ENCODE data around the gene L3MBTL4.

Gene L3MBTL4

DNA sequence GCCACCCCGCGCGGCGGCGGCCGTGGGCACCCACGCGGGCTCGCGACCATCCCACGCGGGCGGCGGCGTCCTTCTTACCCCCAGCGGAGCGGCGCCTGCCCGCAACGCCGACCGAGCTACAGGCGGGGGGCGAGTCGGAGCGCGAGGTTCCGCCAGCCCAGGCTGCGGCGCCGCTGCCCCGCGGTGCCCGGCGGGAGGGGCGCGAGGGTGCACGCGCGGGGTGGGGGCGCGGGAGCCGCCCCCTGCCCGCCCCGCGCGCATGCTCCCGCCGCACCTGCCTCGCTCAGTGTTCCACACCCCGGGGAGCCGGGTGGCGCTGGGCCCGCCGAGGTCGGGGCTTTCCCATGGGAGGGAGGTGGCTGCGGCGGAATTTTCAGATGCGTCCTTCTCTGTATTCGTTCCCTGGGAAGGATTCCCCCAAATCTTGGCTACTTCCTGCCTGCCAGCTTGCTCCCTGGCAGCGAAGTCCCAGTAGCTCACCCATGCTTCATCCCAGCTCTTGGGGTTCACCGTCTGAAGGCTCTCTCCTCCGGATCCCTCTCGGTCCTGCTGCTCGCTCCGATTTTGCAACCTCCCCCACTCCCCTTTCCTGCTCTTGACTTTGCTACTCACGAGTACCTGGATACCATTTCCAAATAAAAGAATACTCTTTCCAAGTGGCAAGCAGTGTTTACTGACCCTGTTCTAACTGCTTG, at the start of gene L3MBTL4:
Gene L3MBTL4, minus strand, starts transcription at position 189 of the 695 bp plus-strand sequence. CDS start 103,286 bp downstream, outside the sequence.
- Mint-ChIP-seq H3K4me3 (peak within 1 kb of the TSS; percentile 82), H3K27ac (peak within 1 kb of the TSS; percentile 78), H3K9me3 (no peaks in the 10 kb centered on the region), H3K4me1 (peaks cover 23% of the 10 kb centered on the region), H3K27me3 (peaks cover 28% of the 10 kb centered on the region), H3K36me3 (no peaks in the 10 kb centered on the region)
- ATAC-seq, result peak; percentile 67

DNA sequence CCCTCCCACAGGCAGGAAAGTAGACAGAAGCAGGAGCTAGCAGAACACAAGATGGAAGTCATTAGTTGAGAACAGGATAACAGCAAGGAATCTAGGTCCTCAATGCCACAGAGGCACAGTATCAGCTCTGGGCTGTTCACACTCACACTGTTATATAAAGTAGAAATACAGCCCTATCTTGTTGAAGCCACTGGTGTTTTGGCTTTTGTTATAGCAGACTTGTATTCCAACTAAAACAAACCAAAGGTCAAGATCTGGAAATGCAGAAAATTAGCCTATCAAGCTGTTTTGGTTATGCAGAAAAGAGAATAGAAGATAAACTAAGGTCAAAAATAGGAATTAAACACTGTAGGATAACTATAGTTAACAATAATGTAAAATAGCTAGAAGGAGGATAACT, 37.5 kb upstream of the L3MBTL4 start:
- Mint-ChIP-seq H3K36me3 (no peaks in the 10 kb centered on the region), H3K27ac (no peak overlapping the region), H3K4me3 (no peak overlapping the region), H3K27me3 (no peaks in the 10 kb centered on the region), H3K4me1 (no peaks in the 10 kb centered on the region), H3K9me3 (no peaks in the 10 kb centered on the region)
- ATAC-seq, result no peak

DNA sequence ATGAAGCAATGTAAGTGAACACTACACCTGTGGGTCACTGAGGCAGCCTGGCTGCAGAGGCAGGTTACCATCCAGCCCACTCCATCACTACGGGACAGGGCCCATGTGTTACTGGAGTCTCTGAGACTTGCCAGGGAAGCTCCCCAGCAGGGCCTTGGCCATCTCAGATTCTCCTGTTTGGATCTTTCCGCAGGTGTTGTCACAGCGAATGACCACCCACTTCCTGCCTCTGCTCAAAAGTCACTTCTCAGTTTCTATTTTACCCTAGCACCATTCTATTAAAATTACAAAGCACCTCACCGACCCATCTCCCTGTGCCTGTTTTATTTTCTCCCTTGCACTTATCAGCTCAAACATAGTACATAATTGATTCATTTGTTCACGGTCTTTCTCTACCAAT, 34.5 kb upstream of the L3MBTL4 start:
- no peak for ATAC-seq
- Mint-ChIP-seq H3K27ac (no peak overlapping the region), H3K4me3 (no peak overlapping the region), H3K9me3 (no peaks in the 10 kb centered on the region), H3K36me3 (no peaks in the 10 kb centered on the region), H3K27me3 (no peaks in the 10 kb centered on the region), H3K4me1 (no peaks in the 10 kb centered on the region)

DNA sequence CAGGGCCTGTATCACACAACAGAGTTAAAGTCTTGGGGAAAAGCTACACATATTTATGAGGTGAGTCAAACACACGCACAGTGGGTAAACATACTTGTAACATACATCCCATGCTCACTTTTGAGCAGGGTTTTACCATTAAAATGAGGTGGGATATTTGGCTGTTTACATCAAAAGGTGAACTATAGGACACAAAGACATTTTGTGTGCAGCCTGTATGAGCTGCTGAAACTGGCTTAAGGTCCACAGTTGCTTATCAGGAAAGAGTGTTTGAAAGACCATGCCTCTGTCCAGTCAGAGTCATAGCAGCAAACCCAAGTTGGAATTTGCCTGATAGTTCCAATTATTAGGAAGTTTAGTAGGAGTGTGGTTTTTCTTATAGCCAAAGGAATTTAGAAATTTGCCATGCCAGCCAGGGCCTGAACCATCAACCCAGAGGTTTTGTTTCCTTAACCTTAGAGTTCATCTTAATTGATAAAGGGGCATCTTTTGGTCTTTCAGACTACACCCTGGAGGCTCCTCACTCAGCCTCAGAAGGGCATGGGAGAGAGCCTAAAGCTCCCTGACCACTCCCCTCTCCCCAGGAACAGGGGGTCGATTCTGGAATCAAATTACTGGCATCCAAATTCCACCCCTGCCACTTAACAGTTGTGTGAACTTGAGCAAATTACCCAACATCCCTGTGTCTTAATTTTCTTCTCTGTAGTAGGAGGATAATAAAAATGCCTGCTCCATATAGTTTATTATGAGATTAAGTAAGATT, 29.9 kb upstream of the L3MBTL4 start:
- Mint-ChIP-seq H3K4me3 (no peak overlapping the region), H3K9me3 (no peaks in the 10 kb centered on the region), H3K27me3 (no peaks in the 10 kb centered on the region), H3K4me1 (no peaks in the 10 kb centered on the region), H3K27ac (no peak overlapping the region), H3K36me3 (no peaks in the 10 kb centered on the region)
- ATAC-seq, result no peak

DNA sequence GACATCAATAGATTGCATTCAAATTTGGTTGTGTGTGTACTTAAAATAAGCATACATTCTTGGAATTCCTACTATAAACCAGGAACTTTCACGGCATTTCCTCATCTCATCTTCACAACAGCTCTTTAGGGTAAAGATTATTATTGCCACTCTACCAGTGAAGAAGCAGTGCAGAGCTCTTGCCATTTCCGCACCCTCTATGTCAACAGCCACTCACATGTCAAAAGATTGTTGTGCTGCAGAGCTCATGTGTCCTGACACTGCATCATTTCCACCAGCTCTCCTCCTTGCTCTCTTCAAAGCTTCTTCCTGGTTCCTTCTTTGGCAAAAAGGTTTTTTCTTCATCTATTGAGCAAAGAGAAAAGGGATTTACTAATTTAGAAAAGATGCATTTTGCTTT, 26.5 kb upstream of the L3MBTL4 start:
- H3K4me3 Mint-ChIP-seq, result no peak overlapping the region
- H3K27ac Mint-ChIP-seq, result no peak overlapping the region
- H3K9me3 Mint-ChIP-seq, result no peaks in the 10 kb centered on the region
- no peaks in the 10 kb centered on the region for H3K36me3 Mint-ChIP-seq
- H3K4me1 Mint-ChIP-seq, result no peaks in the 10 kb centered on the region
- H3K27me3 Mint-ChIP-seq, result no peaks in the 10 kb centered on the region
- no peak for ATAC-seq

DNA sequence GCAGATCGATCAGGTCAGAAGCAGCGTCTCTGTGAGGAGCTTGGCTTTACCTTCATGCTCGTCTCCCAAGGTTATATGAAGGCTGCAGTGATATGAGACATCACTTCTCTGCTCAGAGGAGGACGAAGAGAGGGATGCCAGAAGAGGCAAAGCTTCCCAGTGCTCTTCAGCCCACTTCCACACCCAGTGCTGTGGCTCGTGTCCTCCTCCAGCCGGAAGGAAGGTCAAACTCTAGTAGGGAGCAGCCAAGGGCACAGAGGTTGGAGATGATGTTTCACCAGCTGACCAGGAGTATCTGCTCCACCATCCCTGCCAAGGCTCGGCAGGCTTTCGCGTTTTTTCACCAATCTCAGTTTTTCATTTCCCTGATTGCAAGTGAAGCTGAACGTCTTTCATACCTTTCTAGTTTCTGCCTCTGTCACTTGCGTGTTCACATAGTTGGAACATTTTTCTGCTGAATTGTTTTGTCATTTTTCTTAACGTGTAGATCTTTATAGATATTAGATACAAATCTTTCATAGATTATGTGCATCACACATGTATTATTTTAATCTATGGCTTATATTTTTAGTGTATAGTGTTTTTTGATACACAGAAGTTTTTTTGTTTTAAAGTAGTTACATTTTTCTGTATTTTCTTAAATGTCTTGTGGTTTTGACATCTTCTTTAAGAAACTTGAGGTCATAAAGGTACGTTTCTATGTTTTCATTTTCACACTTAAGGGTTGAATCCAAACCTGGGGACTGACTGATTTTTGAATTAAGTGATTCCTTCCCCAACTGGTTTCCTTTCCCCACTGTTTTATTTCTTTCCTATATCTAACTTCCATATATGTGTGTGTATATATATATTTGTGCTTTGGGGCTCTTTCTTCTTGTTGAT, 23.5 kb upstream of the L3MBTL4 start:
- no peak for ATAC-seq
- Mint-ChIP-seq H3K9me3 (no peaks in the 10 kb centered on the region), H3K4me1 (no peaks in the 10 kb centered on the region), H3K36me3 (no peaks in the 10 kb centered on the region), H3K27ac (no peak overlapping the region), H3K4me3 (no peak overlapping the region), H3K27me3 (no peaks in the 10 kb centered on the region)

DNA sequence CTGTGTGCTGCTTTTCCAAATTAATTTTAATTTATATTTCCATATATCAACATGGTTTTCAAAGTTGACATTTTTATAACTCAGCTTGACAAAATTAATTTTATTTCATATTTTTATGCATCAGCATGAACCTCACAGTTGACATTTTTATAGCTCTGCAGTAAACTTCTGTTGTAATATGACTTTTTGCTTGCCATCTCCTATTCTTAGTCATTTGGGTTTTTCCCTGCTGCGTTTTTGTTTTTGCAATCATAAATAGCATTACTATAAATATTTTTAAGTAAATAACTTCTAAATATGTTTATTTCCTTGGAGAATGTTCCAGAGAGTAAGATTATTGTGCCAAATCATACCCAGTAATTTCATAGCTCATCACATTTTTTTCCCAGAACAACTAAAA, 21.0 kb upstream of the L3MBTL4 start:
- Mint-ChIP-seq H3K27ac (no peak overlapping the region), H3K36me3 (no peaks in the 10 kb centered on the region), H3K4me3 (no peak overlapping the region), H3K27me3 (no peaks in the 10 kb centered on the region), H3K4me1 (no peaks in the 10 kb centered on the region), H3K9me3 (no peaks in the 10 kb centered on the region)
- ATAC-seq, result no peak

DNA sequence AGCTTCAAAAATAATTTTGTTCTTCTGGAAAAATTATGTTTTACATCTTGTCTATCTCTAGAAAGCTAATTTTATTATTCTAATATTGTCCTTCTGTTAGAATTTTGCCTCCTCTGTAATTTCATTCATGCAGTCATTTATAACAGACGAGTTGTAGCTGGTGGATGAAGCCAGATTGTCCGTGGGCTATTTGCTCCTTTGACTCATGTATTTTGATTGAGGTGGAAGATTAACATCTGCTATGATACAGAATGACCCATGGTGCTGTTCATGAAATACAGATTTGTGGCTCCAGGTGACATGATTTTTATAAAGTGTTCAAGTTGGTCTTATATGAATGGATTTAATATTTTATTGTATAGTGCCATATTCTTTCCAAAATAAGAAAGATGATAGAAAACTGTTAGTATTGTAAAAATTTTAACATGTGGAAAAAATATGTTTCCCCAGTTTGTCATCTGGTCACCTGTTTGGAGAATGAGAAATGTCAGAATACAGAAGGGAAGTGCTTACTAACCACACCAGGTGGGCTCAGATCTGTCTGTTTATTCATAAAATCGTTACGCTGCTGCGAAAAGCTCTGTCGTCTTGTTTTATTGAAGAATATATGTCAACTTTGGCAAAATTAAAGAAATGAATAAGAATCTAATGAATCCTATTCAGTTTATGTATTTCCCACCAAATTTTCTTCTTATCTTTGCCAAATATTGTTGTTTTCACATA, 20.4 kb upstream of the L3MBTL4 start:
- H3K36me3 Mint-ChIP-seq, result no peaks in the 10 kb centered on the region
- no peak for ATAC-seq
- H3K9me3 Mint-ChIP-seq, result no peaks in the 10 kb centered on the region
- no peak overlapping the region for H3K27ac Mint-ChIP-seq
- H3K4me1 Mint-ChIP-seq, result no peaks in the 10 kb centered on the region
- no peaks in the 10 kb centered on the region for H3K27me3 Mint-ChIP-seq
- H3K4me3 Mint-ChIP-seq, result no peak overlapping the region

DNA sequence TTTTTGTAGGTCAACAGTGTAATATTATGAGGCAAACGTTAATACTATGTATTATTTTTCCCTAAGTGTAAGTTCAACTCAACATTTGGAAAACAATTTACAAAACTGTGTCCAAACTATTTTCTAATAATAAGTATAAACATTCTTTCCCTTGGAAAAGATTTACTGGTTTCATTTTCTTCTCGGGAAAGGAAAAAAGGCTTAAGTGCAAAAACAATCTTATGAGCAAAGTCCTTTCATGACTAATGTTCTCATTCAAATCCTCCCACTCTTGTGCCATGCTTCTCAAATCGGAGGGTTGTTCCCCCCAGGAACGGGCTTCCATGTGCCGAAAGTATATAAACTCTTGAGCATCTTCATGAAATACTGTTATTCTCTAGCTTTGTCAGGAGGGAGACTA, 19.8 kb upstream of the L3MBTL4 start:
- H3K27ac Mint-ChIP-seq, result no peak overlapping the region
- H3K27me3 Mint-ChIP-seq, result no peaks in the 10 kb centered on the region
- no peaks in the 10 kb centered on the region for H3K9me3 Mint-ChIP-seq
- no peaks in the 10 kb centered on the region for H3K36me3 Mint-ChIP-seq
- no peak for ATAC-seq
- H3K4me1 Mint-ChIP-seq, result no peaks in the 10 kb centered on the region
- H3K4me3 Mint-ChIP-seq, result no peak overlapping the region

DNA sequence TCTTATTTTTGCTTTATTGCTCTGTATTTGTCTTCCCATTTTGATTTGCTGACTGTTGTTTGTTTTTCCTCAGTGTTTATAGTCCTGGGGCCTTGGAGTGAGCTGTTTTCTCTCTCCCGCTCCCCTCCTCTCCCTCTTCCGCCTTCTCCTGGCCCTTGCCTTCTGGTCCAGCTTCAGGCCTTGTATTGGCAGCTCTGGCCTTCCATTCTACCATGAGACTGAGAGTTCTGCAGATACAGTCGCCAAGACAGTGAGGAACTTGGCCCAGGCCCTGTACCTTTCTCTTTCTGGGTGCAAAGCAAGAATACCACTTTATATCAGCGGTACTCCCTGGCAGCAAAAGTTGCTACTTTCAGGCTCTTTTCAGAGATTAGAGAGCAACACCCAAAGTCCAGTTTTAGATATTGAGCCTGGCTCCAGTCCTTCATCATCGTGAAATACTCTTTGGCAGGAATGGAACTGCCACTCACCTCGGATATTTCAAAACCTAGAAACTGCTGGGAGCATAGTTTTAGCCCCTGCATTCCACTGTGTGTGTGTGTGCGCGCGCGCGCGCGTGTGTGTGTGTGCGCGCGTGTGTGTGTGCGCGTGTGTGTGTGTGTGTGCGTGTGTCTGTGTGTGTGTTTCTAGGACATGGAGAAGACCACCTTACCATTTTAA, 17.1 kb upstream of the L3MBTL4 start:
- H3K27me3 Mint-ChIP-seq, result no peaks in the 10 kb centered on the region
- H3K27ac Mint-ChIP-seq, result no peak overlapping the region

DNA sequence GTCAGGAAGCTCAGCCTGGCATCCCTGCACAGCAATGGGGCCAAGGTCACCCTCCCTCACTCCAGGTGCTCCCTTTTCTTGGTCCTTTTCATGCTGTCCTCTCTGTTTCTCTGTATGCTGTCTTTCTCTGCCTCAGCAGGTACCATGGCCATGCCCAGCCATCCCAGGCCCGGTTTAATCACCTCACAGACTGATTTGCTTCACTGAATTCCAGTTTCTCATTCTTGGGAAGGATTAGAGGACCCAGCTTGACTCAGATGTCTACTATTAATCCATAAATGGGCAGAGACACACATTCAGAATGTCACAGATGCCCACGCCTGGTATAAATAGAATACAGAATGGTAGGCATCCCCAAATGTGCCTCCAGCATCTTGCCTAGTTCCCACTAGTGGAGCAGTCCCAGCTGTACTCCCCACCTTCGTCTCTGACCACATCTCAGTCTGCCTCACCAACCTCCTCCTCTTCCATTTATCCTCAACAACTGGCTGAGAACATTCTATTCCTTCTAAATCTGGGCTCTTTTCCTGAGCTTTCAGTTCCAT, 14.2 kb upstream of the L3MBTL4 start:
- Mint-ChIP-seq H3K4me3 (no peak overlapping the region), H3K36me3 (no peaks in the 10 kb centered on the region), H3K27ac (no peak overlapping the region), H3K9me3 (no peaks in the 10 kb centered on the region), H3K27me3 (no peaks in the 10 kb centered on the region), H3K4me1 (no peaks in the 10 kb centered on the region)
- ATAC-seq, result no peak

More for the DNA sequence above, 17.1 kb upstream of the L3MBTL4 start:
- Mint-ChIP-seq H3K9me3 (no peaks in the 10 kb centered on the region), H3K4me1 (no peaks in the 10 kb centered on the region), H3K36me3 (no peaks in the 10 kb centered on the region), H3K4me3 (no peak overlapping the region)
- ATAC-seq, result no peak

DNA sequence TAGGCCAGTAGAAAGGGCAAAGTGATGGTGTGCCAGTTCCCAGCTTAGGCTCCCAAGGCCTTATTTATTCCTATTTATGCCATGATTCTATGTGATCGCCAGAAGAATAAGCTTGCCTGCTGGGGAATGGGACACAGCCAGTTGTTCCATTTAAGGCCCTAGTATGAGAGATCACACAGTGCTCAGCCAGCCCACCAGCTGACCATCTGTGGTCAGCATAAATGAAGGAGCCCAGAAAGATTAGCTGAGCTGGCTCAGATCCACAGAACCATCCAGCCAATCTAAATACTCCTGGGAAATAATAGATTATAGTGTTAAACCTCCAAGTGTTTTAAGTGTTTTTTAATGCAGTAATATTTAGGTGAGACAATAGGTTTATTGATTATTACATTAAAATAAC, 12.6 kb upstream of the L3MBTL4 start:
- Mint-ChIP-seq H3K9me3 (no peaks in the 10 kb centered on the region), H3K4me3 (no peak overlapping the region), H3K27ac (no peak overlapping the region), H3K27me3 (no peaks in the 10 kb centered on the region), H3K36me3 (no peaks in the 10 kb centered on the region), H3K4me1 (no peaks in the 10 kb centered on the region)
- ATAC-seq, result no peak

DNA sequence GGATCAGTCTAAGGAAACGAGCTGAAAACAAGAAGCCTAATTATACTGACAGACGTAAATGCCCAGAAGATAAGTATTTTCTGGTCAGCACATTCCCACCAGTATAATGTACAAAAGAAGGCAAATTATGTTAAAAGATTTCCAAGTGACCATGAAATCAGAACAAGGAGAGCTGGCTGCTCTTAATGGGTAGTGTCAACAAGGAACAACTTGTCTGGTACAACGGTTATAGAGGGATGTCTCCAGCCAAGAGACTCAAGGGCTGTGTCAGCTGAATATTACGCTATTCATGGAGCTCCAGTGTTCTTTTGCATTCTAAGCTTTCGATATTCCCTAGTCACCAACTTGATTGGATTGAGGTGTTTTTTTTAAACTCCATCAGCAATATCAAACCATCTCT, 8.6 kb upstream of the L3MBTL4 start:
- H3K4me1 Mint-ChIP-seq, result no peaks in the 10 kb centered on the region
- ATAC-seq, result no peak
- no peaks in the 10 kb centered on the region for H3K9me3 Mint-ChIP-seq
- no peaks in the 10 kb centered on the region for H3K36me3 Mint-ChIP-seq
- no peaks in the 10 kb centered on the region for H3K27me3 Mint-ChIP-seq
- no peak overlapping the region for H3K4me3 Mint-ChIP-seq
- no peak overlapping the region for H3K27ac Mint-ChIP-seq

DNA sequence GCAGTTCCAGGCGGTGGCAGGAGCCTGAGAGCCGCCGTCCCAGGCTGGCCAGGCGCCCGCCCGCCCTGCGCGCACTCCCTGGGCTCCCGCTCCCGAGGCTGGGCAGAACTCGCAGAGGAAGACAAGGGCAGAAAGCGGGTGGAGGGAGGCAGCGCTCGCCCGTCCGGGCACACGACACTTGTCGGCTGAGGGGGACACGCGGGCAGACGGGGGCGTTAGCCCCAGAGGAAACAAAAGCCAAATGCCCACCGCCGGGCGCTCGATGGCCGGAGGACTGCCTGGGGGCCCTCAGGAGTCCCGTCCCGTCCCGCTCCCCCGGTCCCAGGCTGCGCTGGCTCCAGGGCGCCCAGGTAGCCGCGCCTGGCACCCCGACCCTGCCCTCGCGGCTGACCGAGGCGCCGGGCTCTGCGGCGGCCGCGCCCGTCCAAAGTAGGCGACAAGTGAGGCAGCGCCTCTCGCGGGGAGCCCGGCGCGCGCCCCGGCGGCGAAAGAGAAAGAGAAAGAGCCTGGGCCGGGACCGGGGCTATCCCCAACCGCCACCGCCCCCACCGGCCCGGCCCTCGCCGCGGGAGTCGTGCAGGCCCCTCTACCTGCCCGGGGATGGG, 491 bp downstream of the L3MBTL4 start:
- no peaks in the 10 kb centered on the region for H3K36me3 Mint-ChIP-seq
- H3K27me3 Mint-ChIP-seq, result peaks cover 28% of the 10 kb centered on the region
- H3K27ac Mint-ChIP-seq, result peak overlapping the region; percentile 62
- H3K4me1 Mint-ChIP-seq, result peaks cover 23% of the 10 kb centered on the region
- ATAC-seq, result peak; percentile 77
- H3K9me3 Mint-ChIP-seq, result no peaks in the 10 kb centered on the region
- H3K4me3 Mint-ChIP-seq, result peak overlapping the region; percentile 75
